A549 (cell line): ENCODE results near the gene LCE5A.

ENCODE experiments used
- CHD2 ChIP-seq: fragments of 150-350 bp; IDR thresholded peaks from 2 replicates; pipeline ENCODE4 v1.6.1; 2014; ENCODE audit warnings: low read length; ENCODE audit not compliant: partially characterized antibody
- ESRRA ChIP-seq: fragments of 150-350 bp; IDR thresholded peaks from 2 replicates; pipeline ENCODE4 v1.6.1; 2014; ENCODE audit warnings: mild to moderate bottlenecking, low read length, borderline replicate concordance
- JUN ChIP-seq, 2 experiments: fragments of >200 bp; sonication (Bioruptor Twin); formaldehyde crosslinking; IDR thresholded peaks; 2 replicates in 1 of 2; 3 replicates in 1 of 2; pipeline ENCODE4 v1.6.1; 2016 to 2017
- POLR2A ChIP-seq: IDR thresholded peaks from 2 replicates; pipeline ENCODE4 v1.6.1; 2012; ENCODE audit warnings: mild to moderate bottlenecking, low read length
- RAD21 ChIP-seq, 2 experiments: fragments of >200 bp in 1 of 2; sonication (Bioruptor Twin) in 1 of 2; formaldehyde crosslinking in 1 of 2; IDR thresholded peaks in 1 of 2; conservative IDR thresholded peaks in 1 of 2; 2 replicates in 1 of 2; 3 replicates in 1 of 2; pipeline ENCODE4 v1.6.1; 2012 to 2018; ENCODE audit warnings: inconsistent platforms in 1 of 2
- ZC3H11A ChIP-seq: fragments of 450-650 bp; IDR thresholded peaks from 2 replicates; pipeline ENCODE4 v1.6.1; 2014; ENCODE audit warnings: antibody characterized with exemption, mild to moderate bottlenecking
- TF ChIP-seq, protein P1 (sequence below): fragments of >200 bp; sonication (Bioruptor Twin); formaldehyde crosslinking; IDR thresholded peaks from 3 replicates; pipeline ENCODE4 v1.5.1; 2016
- TF ChIP-seq, protein P2 (sequence below): IDR thresholded peaks from 2 replicates; pipeline ENCODE4 v1.6.1; 2012

- TF ChIP-seq ESRRA (no peak), ZC3H11A (no peak), CHD2 (no peak), JUN (IDR thresholded peaks at IDR 0.05) (no peak), RAD21 (conservative IDR thresholded peaks at IDR 0.05 in 1 of 2, IDR thresholded peaks at IDR 0.05 in 1 of 2) (no peak), POLR2A (no peak)
- TF ChIP-seq, protein P1, sequence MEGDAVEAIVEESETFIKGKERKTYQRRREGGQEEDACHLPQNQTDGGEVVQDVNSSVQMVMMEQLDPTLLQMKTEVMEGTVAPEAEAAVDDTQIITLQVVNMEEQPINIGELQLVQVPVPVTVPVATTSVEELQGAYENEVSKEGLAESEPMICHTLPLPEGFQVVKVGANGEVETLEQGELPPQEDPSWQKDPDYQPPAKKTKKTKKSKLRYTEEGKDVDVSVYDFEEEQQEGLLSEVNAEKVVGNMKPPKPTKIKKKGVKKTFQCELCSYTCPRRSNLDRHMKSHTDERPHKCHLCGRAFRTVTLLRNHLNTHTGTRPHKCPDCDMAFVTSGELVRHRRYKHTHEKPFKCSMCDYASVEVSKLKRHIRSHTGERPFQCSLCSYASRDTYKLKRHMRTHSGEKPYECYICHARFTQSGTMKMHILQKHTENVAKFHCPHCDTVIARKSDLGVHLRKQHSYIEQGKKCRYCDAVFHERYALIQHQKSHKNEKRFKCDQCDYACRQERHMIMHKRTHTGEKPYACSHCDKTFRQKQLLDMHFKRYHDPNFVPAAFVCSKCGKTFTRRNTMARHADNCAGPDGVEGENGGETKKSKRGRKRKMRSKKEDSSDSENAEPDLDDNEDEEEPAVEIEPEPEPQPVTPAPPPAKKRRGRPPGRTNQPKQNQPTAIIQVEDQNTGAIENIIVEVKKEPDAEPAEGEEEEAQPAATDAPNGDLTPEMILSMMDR, result no peak
- TF ChIP-seq, protein P2, sequence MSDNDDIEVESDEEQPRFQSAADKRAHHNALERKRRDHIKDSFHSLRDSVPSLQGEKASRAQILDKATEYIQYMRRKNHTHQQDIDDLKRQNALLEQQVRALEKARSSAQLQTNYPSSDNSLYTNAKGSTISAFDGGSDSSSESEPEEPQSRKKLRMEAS, result no peak
Measured at GRCh38 chr1:152466217-152466616, 44.4 kb upstream of the LCE5A start.
